Stimulated activated naive B cell treated with anti-CD40 and anti-IgM and Interleukin-4, amounts not matched to agents 10 μg/mL and 1 μg/mL and 100 μg/mL, for 72 hours (primary cell): ENCODE data around the gene LDLRAD4.
"Not testable (repeated sequence)": the region's sequence is repeated elsewhere in the genome, so short reads cannot be mapped to it uniquely, and the experiment has no call there.

Source experiments
- ATAC-seq, 2 donors: fragments of 150-1000 bp; cut with Tn5 transposase; replicated peaks; 2 replicates each; pipeline ENCODE4 v1.10.0; 2021; ENCODE audit warnings: moderate library complexity in 1 of 2
- DNase-seq: peaks from one replicate; pipeline ENCODE4 v3.0.0; 2021
- H3K27ac Mint-ChIP-seq: one replicate; pipeline ENCODE4 v1.8.0; 2022; ENCODE audit warnings: mild to moderate bottlenecking, mixed read lengths
- H3K27me3 Mint-ChIP-seq, 2 donors: one replicate each; pipeline ENCODE4 v1.8.0; 2022; ENCODE audit warnings: mixed read lengths in 2 of 2
- H3K36me3 Mint-ChIP-seq, 2 donors: one replicate each; pipeline ENCODE4 v1.8.0; 2022; ENCODE audit warnings: mixed read lengths in 2 of 2, mild to moderate bottlenecking in 1 of 2
- H3K4me1 Mint-ChIP-seq, 2 donors: one replicate each; pipeline ENCODE4 v1.8.0; 2022; ENCODE audit warnings: mixed read lengths in 2 of 2, mild to moderate bottlenecking in 1 of 2
- H3K4me3 Mint-ChIP-seq, 2 donors: one replicate each; pipeline ENCODE4 v1.8.0; 2022; ENCODE audit warnings: mild to moderate bottlenecking in 2 of 2, mixed read lengths in 2 of 2, moderate library complexity in 1 of 2
- H3K9me3 Mint-ChIP-seq, 2 donors: one replicate each; pipeline ENCODE4 v1.8.0; 2022; ENCODE audit warnings: mixed read lengths in 2 of 2, mild to moderate bottlenecking in 1 of 2

Gene LDLRAD4

GRCh38 chr18:13488281-13488929, 269.8 kb downstream of the LDLRAD4 start:
- ATAC-seq = no peak
- Mint-ChIP-seq H3K9me3 (no peaks in the 10 kb centered on the region), H3K27ac (peak overlapping the region; percentile 44), H3K27me3 (no peaks in the 10 kb centered on the region), H3K4me3 (no peak overlapping the region), H3K4me1 (peaks cover 1 to 5% of the 10 kb centered on the region in 2 donors), H3K36me3 (peaks cover 14 to 22% of the 10 kb centered on the region in 2 donors)
- DNase-seq = no peak

- H3K4me3 Mint-ChIP-seq, H3K27ac Mint-ChIP-seq, ATAC-seq, H3K9me3 Mint-ChIP-seq, H3K27me3 Mint-ChIP-seq, H3K4me1 Mint-ChIP-seq, DNase-seq: not testable (repeated sequence)
- peaks cover 14 to 24% of the 10 kb centered on the region in 2 donors for H3K36me3 Mint-ChIP-seq
These were observed 270.7 kb downstream of the LDLRAD4 start for GRCh38 chr18:13489303-13489702.

GRCh38 chr18:13491138-13491537, 272.6 kb downstream of the LDLRAD4 start:
- Mint-ChIP-seq H3K27me3 (no peaks in the 10 kb centered on the region), H3K36me3 (peaks cover 17 to 28% of the 10 kb centered on the region in 2 donors), H3K4me1 (peaks cover 11 to 23% of the 10 kb centered on the region in 2 donors), H3K9me3 (no peaks in the 10 kb centered on the region), H3K4me3 (no peak overlapping the region), H3K27ac (no peak overlapping the region)
- ATAC-seq (no peak), DNase-seq (no peak)

- Mint-ChIP-seq H3K36me3 (peaks cover 17 to 28% of the 10 kb centered on the region in 2 donors), H3K4me1 (peaks cover 13 to 33% of the 10 kb centered on the region in 2 donors), H3K27ac (no peak overlapping the region), H3K9me3 (no peaks in the 10 kb centered on the region), H3K4me3 (no peak overlapping the region), H3K27me3 (no peaks in the 10 kb centered on the region)
- no peak for ATAC-seq
- no peak for DNase-seq
These were observed 273.8 kb downstream of the LDLRAD4 start for GRCh38 chr18:13492314-13492713.

GRCh38 chr18:13493079-13493478, 274.5 kb downstream of the LDLRAD4 start:
- peaks cover 19 to 29% of the 10 kb centered on the region in 2 donors for H3K36me3 Mint-ChIP-seq
- no peak overlapping the region for H3K27ac Mint-ChIP-seq
- no peak for DNase-seq

GRCh38 chr18:13493725-13494124, 275.2 kb downstream of the LDLRAD4 start:
- no peak overlapping the region for H3K27ac Mint-ChIP-seq
- no peak overlapping the region for H3K4me3 Mint-ChIP-seq
- ATAC-seq (no peak), DNase-seq (no peak)
- H3K36me3 Mint-ChIP-seq = peaks cover 24 to 33% of the 10 kb centered on the region in 2 donors
- no peaks in the 10 kb centered on the region for H3K27me3 Mint-ChIP-seq
- peaks cover 13 to 33% of the 10 kb centered on the region in 2 donors for H3K4me1 Mint-ChIP-seq
- peaks cover 0 to 3% of the 10 kb centered on the region in 2 donors for H3K9me3 Mint-ChIP-seq

More at GRCh38 chr18:13493079-13493478, 274.5 kb downstream of the LDLRAD4 start:
- Mint-ChIP-seq H3K4me3 (no peak overlapping the region), H3K4me1 (peaks cover 13 to 33% of the 10 kb centered on the region in 2 donors), H3K9me3 (peaks cover 0 to under 1% of the 10 kb centered on the region in 2 donors), H3K27me3 (no peaks in the 10 kb centered on the region)
- peak; percentile 58 to 64 for ATAC-seq

- Mint-ChIP-seq H3K36me3 (peaks cover 34 to 44% of the 10 kb centered on the region in 2 donors), H3K4me1 (peaks cover 17 to 33% of the 10 kb centered on the region in 2 donors), H3K4me3 (no peak overlapping the region), H3K27me3 (no peaks in the 10 kb centered on the region), H3K27ac (no peak overlapping the region), H3K9me3 (peaks cover 9 to 10% of the 10 kb centered on the region in 2 donors)
- DNase-seq (no peak), ATAC-seq (no peak)
These were observed 276.4 kb downstream of the LDLRAD4 start for GRCh38 chr18:13494871-13495445.

- DNase-seq (no peak), ATAC-seq (no peak)
- H3K36me3 Mint-ChIP-seq = peaks cover 32 to 45% of the 10 kb centered on the region in 2 donors
- H3K4me1 Mint-ChIP-seq = peaks cover 17 to 33% of the 10 kb centered on the region in 2 donors
- H3K4me3 Mint-ChIP-seq = no peak overlapping the region
- no peaks in the 10 kb centered on the region for H3K27me3 Mint-ChIP-seq
- no peak overlapping the region for H3K27ac Mint-ChIP-seq
- peaks cover 9 to 10% of the 10 kb centered on the region in 2 donors for H3K9me3 Mint-ChIP-seq
These were observed 277.4 kb downstream of the LDLRAD4 start for GRCh38 chr18:13495961-13496360.

- ATAC-seq = peak; percentile 65 to 77
- H3K4me1 Mint-ChIP-seq = peaks cover 22 to 33% of the 10 kb centered on the region in 2 donors
- no peak overlapping the region for H3K4me3 Mint-ChIP-seq
- H3K27me3 Mint-ChIP-seq = no peaks in the 10 kb centered on the region
- peaks cover 9 to 10% of the 10 kb centered on the region in 2 donors for H3K9me3 Mint-ChIP-seq
- H3K36me3 Mint-ChIP-seq = peaks cover 32 to 39% of the 10 kb centered on the region in 2 donors
- no peak for DNase-seq
- H3K27ac Mint-ChIP-seq = no peak overlapping the region
These were observed 278.2 kb downstream of the LDLRAD4 start for GRCh38 chr18:13496691-13497281.

- peak overlapping the region; percentile 9 for H3K27ac Mint-ChIP-seq
- H3K4me1 Mint-ChIP-seq = peaks cover 18 to 25% of the 10 kb centered on the region in 2 donors
- DNase-seq (no peak), ATAC-seq (no peak)
- no peaks in the 10 kb centered on the region for H3K27me3 Mint-ChIP-seq
- H3K36me3 Mint-ChIP-seq = peaks cover 26 to 31% of the 10 kb centered on the region in 2 donors
- peaks cover 9 to 10% of the 10 kb centered on the region in 2 donors for H3K9me3 Mint-ChIP-seq
- no peak overlapping the region for H3K4me3 Mint-ChIP-seq
These were observed 281.2 kb downstream of the LDLRAD4 start for GRCh38 chr18:13499803-13500202.

- H3K4me3 Mint-ChIP-seq = no peak overlapping the region
- no peak overlapping the region for H3K27ac Mint-ChIP-seq
- H3K4me1 Mint-ChIP-seq = peaks cover 18 to 21% of the 10 kb centered on the region in 2 donors
- no peaks in the 10 kb centered on the region for H3K27me3 Mint-ChIP-seq
- DNase-seq (no peak), ATAC-seq (no peak)
- peaks cover 9 to 10% of the 10 kb centered on the region in 2 donors for H3K9me3 Mint-ChIP-seq
- peaks cover 27 to 31% of the 10 kb centered on the region in 2 donors for H3K36me3 Mint-ChIP-seq
These were observed 281.8 kb downstream of the LDLRAD4 start for GRCh38 chr18:13500227-13500865.

GRCh38 chr18:13500869-13501542, 282.4 kb downstream of the LDLRAD4 start:
- Mint-ChIP-seq H3K4me3 (no peak overlapping the region), H3K27ac (no peak overlapping the region), H3K36me3 (peaks cover 24 to 28% of the 10 kb centered on the region in 2 donors), H3K9me3 (peaks cover 9 to 10% of the 10 kb centered on the region in 2 donors), H3K27me3 (no peaks in the 10 kb centered on the region), H3K4me1 (peaks cover 20% of the 10 kb centered on the region in 2 donors)
- DNase-seq (no peak), ATAC-seq (no peak)

GRCh38 chr18:13501543-13501887, 283.0 kb downstream of the LDLRAD4 start:
- Mint-ChIP-seq H3K27ac (no peak overlapping the region), H3K4me1 (peaks cover 18 to 20% of the 10 kb centered on the region in 2 donors), H3K9me3 (peaks cover 9 to 10% of the 10 kb centered on the region in 2 donors), H3K36me3 (peaks cover 23 to 28% of the 10 kb centered on the region in 2 donors), H3K27me3 (no peaks in the 10 kb centered on the region), H3K4me3 (no peak overlapping the region)
- ATAC-seq (no peak), DNase-seq (no peak)

- Mint-ChIP-seq H3K4me1 (peaks cover 17 to 18% of the 10 kb centered on the region in 2 donors), H3K36me3 (peaks cover 23 to 28% of the 10 kb centered on the region in 2 donors), H3K27ac (no peak overlapping the region), H3K9me3 (peaks cover 9 to 10% of the 10 kb centered on the region in 2 donors), H3K27me3 (no peaks in the 10 kb centered on the region), H3K4me3 (no peak overlapping the region)
- no peak for DNase-seq
- peak; percentile 63 to 76 for ATAC-seq
These were observed 283.3 kb downstream of the LDLRAD4 start for GRCh38 chr18:13501891-13502290.
